KMS-11 (cell line): ENCODE data around the gene ANKDD1A.
A peak's percentile ranks its signal among the peaks of the same experiment; 100 is the strongest.

Experiments used
- H2AFZ ChIP-seq: fragments of 200-600 bp; sonication (generic); 2 replicates; pipeline ENCODE4 v1.6.1; 2016; ENCODE audit warnings: antibody characterized with exemption, mixed run types, low read depth
- H3K27ac ChIP-seq: fragments of 200-600 bp; sonication (generic); 2 replicates; pipeline ENCODE4 v1.6.1; 2016; ENCODE audit warnings: mild to moderate bottlenecking, mixed run types
- H3K27me3 ChIP-seq: fragments of 200-600 bp; sonication (generic); 2 replicates; pipeline ENCODE4 v1.6.1; 2017; ENCODE audit warnings: mild to moderate bottlenecking, low read depth, mixed run types, moderate library complexity; ENCODE audit not compliant: insufficient read depth
- H3K36me3 ChIP-seq: fragments of 200-600 bp; sonication (generic); 2 replicates; pipeline ENCODE4 v1.6.1; 2017; ENCODE audit warnings: mild to moderate bottlenecking, mixed run types; ENCODE audit not compliant: insufficient read depth
- H3K4me1 ChIP-seq: fragments of 200-600 bp; sonication (generic); 2 replicates; pipeline ENCODE4 v1.6.1; 2016; ENCODE audit warnings: mild to moderate bottlenecking, low read depth, mixed run types; ENCODE audit not compliant: poor library complexity, severe bottlenecking
- H3K4me2 ChIP-seq: fragments of 200-600 bp; sonication (generic); 2 replicates; pipeline ENCODE4 v1.7.0; 2016; ENCODE audit warnings: mild to moderate bottlenecking, mixed run types
- H3K4me3 ChIP-seq: fragments of 200-600 bp; sonication (generic); IDR thresholded peaks from 2 replicates; pipeline ENCODE4 v1.6.1; 2017; ENCODE audit warnings: low read depth, low read length, mixed read lengths; ENCODE audit not compliant: insufficient read depth
- H3K79me2 ChIP-seq: fragments of 200-600 bp; sonication (generic); 2 replicates; pipeline ENCODE4 v1.6.1; 2016; ENCODE audit warnings: low read depth, mixed run types; ENCODE audit not compliant: insufficient read depth
- H3K9ac ChIP-seq: fragments of 200-600 bp; sonication (generic); 2 replicates; pipeline ENCODE4 v1.6.1; 2016; ENCODE audit warnings: mild to moderate bottlenecking, mixed run types
- H4K20me1 ChIP-seq: fragments of 200-600 bp; sonication (generic); 2 replicates; pipeline ENCODE4 v1.6.1; 2016; ENCODE audit warnings: mild to moderate bottlenecking, mixed run types; ENCODE audit not compliant: insufficient read depth
- TF ChIP-seq, protein P1 (sequence below): fragments of 200-600 bp; sonication (generic); conservative IDR thresholded peaks from 2 replicates; pipeline ENCODE4 v1.6.1; 2017; ENCODE audit warnings: low read depth, mild to moderate bottlenecking, antibody characterized with exemption, low read length, moderate library complexity, mixed read lengths

ANKDD1A gene

DNA sequence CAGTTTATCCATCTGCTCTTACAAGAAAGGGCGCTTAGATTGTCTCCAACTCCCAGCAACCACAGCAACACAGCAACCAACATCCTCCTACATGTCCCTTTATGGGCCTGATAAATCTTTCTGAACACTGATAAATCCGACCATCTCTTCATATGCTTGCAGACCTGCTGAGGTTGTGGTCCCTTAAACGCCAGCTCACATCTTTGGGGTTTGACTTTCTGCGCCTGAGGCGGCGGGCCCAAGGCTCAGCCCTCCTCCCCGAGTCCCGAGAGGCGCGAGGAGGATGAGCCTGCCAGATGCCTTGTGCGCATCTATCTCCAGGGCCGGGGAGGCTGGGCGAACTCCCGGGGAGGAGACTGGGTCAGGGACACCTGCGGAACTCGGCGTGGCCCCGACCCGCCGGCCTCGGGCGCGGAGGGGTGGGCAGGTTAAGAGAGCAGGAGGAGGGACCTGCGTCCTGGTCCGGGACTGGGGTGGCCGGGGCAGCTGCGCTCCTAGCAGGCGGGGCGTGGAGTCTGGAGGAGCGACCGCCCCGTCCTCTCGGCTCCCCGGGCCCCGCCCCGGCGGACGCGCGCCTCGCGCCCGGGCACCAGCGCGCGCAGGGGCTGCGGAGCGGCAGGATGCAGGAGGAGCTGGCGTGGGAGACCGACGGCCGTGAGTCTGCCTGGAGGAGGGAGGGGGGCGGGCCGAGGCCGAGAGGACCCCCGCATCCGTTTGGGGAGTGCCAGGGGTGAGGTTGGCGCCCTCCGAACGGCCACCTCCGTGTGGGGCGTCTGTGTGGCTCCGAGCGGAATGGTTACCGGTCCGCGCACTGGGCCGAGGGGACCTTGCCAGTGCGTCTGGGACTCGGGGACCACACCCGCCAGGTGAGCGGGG is at the start of gene ANKDD1A:
TSS of gene ANKDD1A (plus strand) at position 592 of the 876 bp plus-strand sequence. CDS start at position 621, 29 bp downstream.
- Histone ChIP-seq H3K9ac (peak within 1 kb of the TSS; percentile 37; the same call in 1 of the 2 replicates), H3K36me3 (no peaks in the 10 kb centered on the region), H3K27me3 (no peaks in the 10 kb centered on the region), H3K4me3 (no peak within 1 kb of the TSS), H3K4me1 (peaks cover 12% of the 10 kb centered on the region), H3K27ac (peak within 1 kb of the TSS; percentile 14; the same call in 1 of the 2 replicates), H2AFZ (peak within 1 kb of the TSS; percentile 92), H3K79me2 (no peaks in the 10 kb centered on the region), H4K20me1 (no peaks in the 10 kb centered on the region), H3K4me2 (peak within 1 kb of the TSS; percentile 91)
- TF ChIP-seq, protein P1, sequence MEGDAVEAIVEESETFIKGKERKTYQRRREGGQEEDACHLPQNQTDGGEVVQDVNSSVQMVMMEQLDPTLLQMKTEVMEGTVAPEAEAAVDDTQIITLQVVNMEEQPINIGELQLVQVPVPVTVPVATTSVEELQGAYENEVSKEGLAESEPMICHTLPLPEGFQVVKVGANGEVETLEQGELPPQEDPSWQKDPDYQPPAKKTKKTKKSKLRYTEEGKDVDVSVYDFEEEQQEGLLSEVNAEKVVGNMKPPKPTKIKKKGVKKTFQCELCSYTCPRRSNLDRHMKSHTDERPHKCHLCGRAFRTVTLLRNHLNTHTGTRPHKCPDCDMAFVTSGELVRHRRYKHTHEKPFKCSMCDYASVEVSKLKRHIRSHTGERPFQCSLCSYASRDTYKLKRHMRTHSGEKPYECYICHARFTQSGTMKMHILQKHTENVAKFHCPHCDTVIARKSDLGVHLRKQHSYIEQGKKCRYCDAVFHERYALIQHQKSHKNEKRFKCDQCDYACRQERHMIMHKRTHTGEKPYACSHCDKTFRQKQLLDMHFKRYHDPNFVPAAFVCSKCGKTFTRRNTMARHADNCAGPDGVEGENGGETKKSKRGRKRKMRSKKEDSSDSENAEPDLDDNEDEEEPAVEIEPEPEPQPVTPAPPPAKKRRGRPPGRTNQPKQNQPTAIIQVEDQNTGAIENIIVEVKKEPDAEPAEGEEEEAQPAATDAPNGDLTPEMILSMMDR: no peak

DNA sequence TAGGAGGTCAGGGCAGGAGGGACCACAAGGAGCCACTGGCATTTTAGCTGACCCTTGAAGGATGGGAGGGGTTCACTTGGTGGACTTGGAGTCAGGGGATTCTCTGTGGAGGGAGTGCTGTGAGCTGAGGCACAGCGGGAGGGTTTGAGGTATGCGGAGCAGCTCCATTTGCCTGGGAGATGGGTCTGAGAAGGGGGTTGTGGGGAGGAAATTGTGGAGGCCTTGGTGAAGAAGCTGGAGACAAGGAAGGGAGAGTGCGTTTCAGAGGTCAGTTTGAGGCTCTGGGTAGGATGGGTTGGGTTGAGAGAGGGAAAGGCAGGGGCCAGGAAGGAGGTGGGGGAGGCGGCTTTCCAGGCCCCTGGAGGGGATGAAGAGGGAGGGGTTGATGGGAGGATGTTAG is 49.7 kb upstream of the ANKDD1A start:
- H3K36me3 ChIP-seq: no peaks in the 10 kb centered on the region

DNA sequence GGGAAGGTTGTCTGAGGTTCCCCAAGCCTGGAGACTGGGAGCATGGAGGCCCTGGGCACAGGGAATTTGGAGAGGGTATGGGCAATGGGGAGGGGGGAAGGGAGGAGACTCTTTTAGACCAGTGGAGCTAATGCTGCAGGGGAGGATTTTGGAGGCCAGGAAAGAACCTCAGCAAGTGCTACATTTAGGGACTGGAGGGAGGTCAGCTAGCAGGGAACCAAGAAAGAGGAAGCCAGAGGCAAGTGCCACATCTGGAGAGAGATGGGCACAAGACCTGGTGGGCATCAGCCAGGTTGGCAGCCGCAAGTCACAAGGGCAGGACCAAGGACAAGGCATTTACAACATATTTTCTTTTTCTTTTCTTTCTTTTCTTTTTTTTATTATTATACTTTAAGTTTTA is 49.3 kb upstream of the ANKDD1A start:
- H3K4me2 ChIP-seq: no peak overlapping the region
- H3K27ac ChIP-seq: no peak overlapping the region

More for the DNA sequence above, 49.7 kb upstream of the ANKDD1A start:
- Histone ChIP-seq H3K4me1 (peaks cover 9% of the 10 kb centered on the region), H3K4me2 (no peak overlapping the region), H3K9ac (no peak overlapping the region), H3K79me2 (no peaks in the 10 kb centered on the region), H4K20me1 (no peaks in the 10 kb centered on the region), H2AFZ (no peak overlapping the region), H3K27me3 (no peaks in the 10 kb centered on the region), H3K4me3 (no peak overlapping the region), H3K27ac (no peak overlapping the region)
- TF ChIP-seq, protein P1: no peak

DNA sequence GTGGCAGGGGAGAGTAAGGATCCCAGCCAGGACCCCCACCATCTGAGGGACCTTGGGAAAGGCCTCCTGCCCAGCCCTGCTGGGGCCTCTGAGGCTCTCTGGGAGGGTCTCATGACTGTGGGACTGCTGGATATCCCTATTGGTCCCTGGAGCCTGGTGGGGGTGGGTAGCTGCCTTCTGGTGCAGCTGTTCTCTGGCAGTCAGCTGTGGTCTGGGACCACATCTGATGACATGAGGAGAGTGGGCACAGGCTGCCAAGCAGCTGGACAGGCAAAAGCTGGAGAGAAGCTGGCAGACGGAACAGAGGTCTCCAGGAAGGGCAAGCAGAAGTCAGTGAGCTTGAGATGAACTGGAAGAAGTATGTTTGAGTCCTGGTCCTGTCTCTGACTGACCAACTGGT is 47.6 kb upstream of the ANKDD1A start:
- H3K4me1 ChIP-seq: no peaks in the 10 kb centered on the region
- no peak overlapping the region for H2AFZ ChIP-seq
- TF ChIP-seq, protein P1: no peak
- H3K27me3 ChIP-seq: no peaks in the 10 kb centered on the region
- no peak overlapping the region for H3K4me2 ChIP-seq
- H3K9ac ChIP-seq: no peak overlapping the region
- H3K4me3 ChIP-seq: no peak overlapping the region
- H3K27ac ChIP-seq: no peak overlapping the region
- H3K79me2 ChIP-seq: no peaks in the 10 kb centered on the region
- no peaks in the 10 kb centered on the region for H4K20me1 ChIP-seq
- no peaks in the 10 kb centered on the region for H3K36me3 ChIP-seq

More for the DNA sequence above, 49.3 kb upstream of the ANKDD1A start:
- no peak overlapping the region for H3K9ac ChIP-seq
- H2AFZ ChIP-seq: no peak overlapping the region
- no peaks in the 10 kb centered on the region for H3K36me3 ChIP-seq
- no peak overlapping the region for H3K4me3 ChIP-seq
- TF ChIP-seq, protein P1: no peak
- no peaks in the 10 kb centered on the region for H3K79me2 ChIP-seq
- H3K27me3 ChIP-seq: no peaks in the 10 kb centered on the region
- H4K20me1 ChIP-seq: no peaks in the 10 kb centered on the region
- H3K4me1 ChIP-seq: peaks cover 9% of the 10 kb centered on the region
